Measurements from ENCODE around the gene HOOK2.
A peak's percentile ranks its signal among the peaks of the same experiment; 100 is the strongest.
"Not testable (repeated sequence)": the region's sequence is repeated elsewhere in the genome, so short reads cannot be mapped to it uniquely, and the experiment has no call there.

Gene HOOK2, protein sequence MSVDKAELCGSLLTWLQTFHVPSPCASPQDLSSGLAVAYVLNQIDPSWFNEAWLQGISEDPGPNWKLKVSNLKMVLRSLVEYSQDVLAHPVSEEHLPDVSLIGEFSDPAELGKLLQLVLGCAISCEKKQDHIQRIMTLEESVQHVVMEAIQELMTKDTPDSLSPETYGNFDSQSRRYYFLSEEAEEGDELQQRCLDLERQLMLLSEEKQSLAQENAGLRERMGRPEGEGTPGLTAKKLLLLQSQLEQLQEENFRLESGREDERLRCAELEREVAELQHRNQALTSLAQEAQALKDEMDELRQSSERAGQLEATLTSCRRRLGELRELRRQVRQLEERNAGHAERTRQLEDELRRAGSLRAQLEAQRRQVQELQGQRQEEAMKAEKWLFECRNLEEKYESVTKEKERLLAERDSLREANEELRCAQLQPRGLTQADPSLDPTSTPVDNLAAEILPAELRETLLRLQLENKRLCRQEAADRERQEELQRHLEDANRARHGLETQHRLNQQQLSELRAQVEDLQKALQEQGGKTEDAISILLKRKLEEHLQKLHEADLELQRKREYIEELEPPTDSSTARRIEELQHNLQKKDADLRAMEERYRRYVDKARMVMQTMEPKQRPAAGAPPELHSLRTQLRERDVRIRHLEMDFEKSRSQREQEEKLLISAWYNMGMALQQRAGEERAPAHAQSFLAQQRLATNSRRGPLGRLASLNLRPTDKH

DNA sequence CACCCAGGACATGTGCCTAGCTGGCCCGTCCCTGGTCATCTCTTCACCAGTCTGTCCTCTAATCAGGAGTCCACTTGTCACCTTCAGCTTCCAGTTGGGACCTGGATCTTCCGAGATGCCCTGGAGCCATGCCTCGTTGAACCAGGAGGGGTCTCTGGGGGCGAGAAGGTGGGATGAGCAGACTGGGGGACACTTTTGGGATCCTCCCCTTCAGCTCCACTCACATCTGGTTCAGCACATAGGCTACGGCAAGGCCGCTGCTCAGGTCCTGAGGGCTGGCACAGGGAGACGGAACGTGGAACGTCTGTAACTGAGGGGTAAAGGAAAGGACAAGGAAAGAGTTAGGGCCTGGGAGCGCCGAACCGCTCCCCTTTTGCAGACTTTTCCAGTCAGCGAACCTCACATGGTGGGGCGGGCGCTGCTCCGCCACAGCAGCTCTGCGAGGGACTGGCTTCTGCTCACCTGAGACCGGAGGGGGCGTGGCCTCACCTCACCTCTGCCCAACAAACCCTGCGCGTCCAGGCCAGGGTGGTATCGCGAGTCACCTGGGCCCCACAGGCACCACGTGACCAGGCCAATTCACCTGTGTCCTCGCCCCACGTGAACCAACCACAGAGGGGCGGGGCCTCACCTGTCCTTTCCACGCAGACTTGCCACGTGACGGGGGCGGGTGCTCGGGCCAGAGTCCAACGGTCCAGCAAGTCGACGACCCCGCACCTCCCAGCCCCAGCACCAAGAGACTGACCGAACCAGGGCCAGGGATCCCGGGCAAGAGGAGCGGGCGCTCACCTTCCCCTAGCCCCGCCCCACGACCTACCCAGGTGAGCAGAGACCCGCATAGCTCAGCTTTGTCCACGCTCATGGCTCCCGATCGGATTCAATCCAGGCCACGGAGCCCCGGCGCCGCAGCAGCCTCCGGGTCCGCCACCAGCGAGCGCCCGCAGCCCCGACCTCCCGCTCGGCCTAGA, at the start of gene HOOK2:
TSS of gene HOOK2 (minus strand) at position 965 of the 968 bp plus-strand sequence. CDS start at position 862, 103 bp downstream.
- no peak for DNase-seq (ENCODE audit: low spot score)

DNA sequence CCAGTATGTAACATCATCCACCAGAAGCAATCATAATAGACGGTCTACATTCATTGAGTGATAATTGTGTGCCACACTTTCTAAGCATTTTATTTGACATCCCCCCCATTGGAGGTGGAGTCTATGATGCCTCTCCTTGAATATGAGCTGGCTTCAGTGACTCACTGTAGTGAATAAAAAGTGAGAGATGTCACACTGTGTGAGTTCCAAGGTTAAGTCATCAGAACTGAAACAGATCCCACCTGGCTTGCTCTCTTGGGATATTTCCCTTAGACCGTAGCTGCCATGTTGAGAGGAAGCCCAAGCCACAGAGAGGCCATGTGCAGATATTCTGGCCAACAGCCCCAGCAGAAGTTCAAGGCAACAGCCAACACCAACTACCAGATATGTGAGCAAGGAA, 46.4 kb upstream of the HOOK2 start:
- no peak for DNase-seq (ENCODE audit: low spot score)

DNA sequence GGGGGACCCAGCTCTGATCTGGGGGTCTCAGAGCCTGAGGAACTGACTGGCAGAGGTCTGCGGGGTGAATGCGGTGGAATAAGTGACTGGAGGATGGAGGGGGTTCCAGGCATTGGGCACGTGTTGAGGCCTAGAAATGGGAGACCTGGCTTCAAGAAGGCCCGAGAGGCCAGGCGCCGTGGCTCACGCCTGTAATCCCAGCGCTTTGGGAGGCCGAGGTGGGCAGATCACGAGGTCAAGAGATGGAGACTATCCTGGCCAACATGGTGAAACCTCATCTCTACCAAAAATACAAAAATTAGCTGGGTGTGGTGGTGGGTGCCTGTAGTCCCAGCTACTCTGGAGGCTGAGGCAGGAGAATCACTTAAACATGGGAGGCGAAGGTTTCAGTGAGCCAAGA, 42.5 kb upstream of the HOOK2 start:
- DNase-seq (ENCODE audit: low spot score) = not testable (repeated sequence)

DNA sequence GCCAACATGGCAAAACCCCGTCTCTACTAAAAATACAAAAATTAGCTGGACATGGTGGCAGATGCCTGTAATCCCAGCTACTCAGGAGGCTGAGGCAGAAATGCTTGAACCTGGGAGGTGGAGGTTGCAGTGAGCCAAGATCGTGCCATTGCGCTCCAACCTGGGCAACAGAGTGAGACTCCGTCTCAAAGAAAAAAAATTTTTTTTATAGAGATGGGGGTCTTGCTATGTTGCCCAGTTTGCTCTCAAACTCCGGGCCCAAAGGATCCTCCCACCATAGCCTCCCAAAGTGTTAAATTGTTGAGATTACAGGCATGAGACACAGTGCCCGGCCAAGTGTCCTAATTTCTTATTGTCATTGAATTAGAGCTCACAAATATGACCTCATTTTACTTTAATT, 41.8 kb upstream of the HOOK2 start:
- DNase-seq (ENCODE audit: low spot score) = not testable (repeated sequence)

DNA sequence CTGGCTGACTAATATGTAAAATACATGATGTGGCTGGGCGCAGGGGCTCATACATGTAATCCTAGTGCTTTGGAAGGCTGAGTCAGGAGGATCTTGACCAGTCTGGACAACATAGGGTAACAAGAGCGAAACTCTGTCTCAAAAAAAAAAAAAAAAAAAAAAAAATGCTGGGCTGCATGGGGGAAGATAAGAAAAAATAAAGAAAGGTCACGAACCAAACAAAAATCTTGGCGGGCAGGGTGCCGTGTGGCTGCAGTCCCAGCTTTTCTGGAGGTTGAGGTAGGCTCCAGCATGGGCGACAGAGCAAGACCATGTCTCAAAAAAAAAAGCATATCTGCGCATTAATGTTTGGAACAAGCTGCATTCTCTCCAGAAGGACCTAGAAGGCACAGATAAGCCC, 39.7 kb upstream of the HOOK2 start:
- DNase-seq (ENCODE audit: low spot score) = no peak

DNA sequence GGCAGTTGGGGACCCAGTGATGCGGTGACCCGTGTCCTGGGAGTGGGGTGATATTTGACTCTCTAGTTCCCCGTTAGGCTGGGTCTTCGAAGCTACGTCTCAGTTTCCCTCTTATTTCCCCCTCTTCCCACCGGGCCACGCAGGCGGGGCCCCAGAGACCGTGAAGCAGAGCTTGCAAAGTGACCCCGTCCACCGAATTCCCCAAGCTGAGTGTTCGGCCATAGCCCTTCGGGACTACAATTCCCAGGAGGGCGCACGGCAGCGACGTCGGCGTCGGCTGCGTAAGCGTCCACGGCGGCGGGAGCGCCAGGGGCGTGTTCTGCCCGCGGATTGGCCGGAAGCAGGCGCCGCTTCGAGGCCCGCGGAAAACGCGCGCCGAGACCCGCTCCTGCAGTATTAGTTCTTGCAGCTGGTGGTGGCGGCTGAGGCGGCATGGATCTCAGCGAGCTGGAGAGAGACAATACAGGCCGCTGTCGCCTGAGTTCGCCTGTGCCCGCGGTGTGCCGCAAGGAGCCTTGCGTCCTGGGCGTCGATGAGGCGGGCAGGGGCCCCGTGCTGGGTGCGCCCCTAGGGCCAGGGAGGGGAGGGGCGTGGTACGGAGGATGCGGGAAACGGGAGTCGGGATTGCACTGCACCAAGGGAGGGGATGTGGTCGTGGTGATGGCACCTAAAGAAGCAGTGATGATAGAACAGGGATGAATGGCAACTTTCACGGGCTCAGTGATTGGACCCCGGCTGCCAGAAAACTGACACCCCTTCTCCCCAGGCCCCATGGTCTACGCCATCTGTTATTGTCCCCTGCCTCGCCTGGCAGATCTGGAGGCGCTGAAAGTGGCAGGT, 31.1 kb upstream of the HOOK2 start, which contains the start of gene RNASEH2A:
TSS of gene RNASEH2A (plus strand) at position 343 of the 840 bp plus-strand sequence. CDS start at position 433, 90 bp downstream.
- DNase-seq (ENCODE audit: low spot score) = peak; percentile 98

DNA sequence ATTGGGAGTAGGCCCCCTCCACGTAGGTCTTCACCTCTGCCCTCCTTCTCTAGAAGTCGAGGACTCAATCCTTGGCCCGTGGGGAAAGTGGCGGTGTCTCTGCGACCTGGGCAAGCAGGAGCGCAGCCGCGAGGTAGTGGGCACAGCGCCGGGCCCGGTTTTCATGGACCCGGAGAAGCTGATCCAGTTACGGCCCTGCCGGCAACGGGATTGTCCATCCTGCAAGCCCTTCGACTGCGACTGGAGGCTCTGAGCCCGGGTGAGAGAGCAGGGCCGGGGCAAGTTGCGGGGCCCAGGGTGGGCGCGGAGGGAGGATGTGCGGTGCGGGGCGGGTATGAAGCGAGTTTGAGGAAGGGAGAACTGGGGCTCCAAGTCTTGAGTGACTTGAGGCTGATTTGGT, 28.7 kb upstream of the HOOK2 start:
- DNase-seq (ENCODE audit: low spot score) = no peak

DNA sequence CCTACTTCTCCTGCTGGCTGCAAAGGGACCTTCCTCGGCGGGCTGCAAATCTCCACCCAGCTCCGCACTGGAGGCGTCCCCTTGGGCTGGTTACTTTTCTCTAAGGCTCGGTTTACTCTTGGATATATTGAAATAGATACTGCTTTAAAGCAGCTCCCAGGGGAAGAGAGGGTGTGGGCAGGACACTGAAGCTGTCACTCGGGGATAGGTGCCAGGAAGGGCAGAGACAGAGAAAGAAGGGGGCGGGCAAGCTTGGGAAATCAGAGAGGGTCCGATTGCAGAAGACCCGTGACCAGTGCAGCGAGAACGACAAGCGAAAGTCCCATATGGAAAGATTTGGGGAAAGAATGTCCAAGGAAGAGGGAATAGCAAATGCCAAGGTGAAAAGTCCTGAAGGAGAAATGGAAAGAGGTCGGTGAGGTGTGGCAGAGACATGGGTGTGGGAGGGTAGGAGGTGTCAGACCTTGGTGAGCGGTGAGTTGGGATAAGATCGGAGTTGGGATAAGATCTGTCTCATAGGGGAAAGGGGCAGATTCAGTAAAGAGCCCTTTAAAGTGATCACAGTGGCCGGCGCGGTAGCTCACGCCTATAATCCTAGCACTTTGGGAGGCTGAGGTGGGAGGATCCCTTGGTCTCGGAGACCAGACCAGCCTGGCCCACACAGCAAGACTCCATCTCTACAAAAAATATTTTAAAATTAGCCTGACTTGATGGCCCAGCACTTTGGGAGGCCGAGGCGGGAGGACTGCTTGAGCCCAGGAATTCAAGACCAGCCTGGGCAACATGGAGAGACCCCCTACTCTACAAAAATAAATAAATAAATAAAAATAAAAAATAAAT, 27.1 kb upstream of the HOOK2 start:
- DNase-seq (ENCODE audit: low spot score) = peak; percentile 65

DNA sequence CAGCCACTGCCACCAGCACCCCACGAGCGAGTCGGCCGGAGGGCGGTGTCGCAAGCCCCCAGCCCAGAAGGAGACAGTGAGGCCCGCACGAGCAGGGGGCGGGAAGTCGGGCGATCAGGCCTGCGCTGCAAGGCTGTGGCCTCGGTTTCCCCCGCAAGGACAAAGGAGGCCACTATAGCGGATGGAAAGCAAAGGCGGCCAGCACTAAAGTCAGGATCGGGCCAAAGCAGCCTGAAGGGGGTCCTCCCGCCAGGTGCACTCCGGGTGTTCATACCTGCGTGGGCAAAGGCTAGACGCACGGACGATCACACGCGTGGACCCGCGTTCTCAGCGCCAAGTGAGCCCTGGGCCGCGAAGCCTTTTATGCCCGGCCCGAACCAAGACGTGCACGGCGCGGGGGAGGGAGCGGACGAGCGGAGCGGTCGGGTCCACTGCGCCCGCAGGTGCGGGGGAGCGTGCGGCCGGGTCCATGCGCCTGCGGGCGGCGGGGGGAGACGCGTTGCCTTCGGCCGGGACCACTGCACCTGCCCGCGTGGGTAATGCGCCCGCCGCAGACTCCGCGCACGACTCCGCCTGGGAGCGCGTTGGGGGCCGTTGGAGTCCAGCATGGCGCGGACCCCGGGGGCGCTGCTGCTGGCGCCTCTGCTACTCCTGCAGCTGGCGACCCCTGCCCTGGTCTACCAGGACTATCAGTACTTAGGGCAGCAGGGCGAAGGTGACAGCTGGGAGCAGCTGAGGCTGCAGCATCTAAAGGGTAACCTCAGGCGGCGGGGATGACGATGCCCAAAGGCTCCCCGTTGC, 26.3 kb upstream of the HOOK2 start, which contains the start of the genes PRDX2 and THSD8:
TSS of gene PRDX2 (minus strand) at position 335 of the 801 bp plus-strand sequence. CDS start 539 bp downstream, outside the sequence.
TSS of gene THSD8 (plus strand) at position 604 of the 801 bp plus-strand sequence. CDS start at position 607, 3 bp downstream.
- peak; percentile 89 for DNase-seq (ENCODE audit: low spot score)

DNA sequence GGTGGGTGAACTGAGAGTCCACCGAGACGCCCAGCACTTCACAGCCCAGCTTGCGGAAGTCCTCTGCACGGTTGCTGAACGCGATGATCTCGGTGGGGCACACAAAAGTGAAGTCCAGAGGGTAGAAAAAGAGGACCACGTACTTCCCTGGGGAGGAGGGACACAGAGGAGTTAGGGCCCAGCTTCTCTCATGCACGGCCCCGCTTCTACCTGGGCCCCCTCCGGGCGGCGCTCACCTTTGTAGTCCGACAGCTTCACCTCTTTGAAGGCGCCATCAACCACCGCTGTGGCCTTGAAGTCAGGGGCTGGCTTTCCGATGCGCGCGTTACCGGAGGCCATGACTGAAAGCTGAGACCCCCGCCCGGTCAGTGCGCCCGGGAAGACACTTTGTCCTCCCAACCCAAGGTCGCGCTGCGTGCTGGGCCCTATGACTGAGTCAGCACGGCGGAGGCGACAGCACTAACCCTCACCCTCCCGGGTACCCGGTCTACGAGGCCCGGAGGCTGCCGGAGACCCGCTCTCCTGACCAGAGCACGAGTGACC, 25.6 kb upstream of the HOOK2 start:
- DNase-seq (ENCODE audit: low spot score) = peak; percentile 34

DNA sequence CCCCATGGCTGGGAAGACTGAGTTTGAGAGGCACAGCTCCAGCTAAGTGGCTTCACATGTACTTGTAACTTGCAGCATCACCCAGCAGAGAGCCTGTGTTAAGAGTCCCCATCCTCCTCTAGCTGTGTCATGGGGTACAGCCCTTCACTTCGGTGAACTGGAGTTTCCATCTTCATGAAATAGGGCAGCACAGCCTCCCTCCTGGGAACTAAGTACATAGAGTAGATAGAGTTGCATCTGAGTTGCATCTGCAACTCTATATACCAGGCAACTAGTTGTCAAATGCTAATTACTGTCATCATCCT, 25.1 kb upstream of the HOOK2 start:
- DNase-seq (ENCODE audit: low spot score) = no peak

DNA sequence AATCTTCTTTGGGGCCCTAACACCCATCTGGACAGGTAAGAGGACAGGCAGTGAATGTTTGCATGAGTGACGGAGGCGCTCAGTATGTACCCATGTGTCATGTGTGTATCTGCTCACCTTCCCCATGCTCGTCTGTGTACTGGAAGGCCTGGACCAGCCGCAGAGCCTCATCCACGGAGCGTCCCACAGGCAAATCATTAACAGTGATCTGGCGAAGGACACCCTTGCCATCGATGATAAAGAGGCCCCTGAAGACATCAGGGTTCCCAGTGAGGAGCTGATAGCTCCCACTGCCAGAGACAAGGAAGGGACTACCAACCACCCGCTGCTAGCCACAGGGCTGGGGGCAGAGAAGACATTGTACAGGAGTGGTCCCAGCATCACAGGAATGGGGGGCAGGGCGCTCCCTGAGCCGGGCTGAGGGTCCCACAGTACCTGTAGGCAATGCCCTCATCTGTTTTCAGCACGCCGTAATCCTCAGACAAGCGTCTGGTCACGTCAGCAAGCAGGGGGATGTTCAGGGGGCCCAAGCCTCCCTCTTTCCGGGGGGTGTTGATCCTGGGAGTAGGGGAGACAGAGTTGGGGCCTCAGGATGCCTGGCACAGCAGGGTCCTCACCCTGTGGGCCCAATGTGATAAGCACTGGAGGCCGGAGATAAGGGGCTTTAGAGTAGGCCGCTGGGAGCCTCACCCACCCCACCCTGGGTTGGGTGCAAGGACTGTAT, 24.6 kb upstream of the HOOK2 start:
- DNase-seq (ENCODE audit: low spot score) = no peak

DNA sequence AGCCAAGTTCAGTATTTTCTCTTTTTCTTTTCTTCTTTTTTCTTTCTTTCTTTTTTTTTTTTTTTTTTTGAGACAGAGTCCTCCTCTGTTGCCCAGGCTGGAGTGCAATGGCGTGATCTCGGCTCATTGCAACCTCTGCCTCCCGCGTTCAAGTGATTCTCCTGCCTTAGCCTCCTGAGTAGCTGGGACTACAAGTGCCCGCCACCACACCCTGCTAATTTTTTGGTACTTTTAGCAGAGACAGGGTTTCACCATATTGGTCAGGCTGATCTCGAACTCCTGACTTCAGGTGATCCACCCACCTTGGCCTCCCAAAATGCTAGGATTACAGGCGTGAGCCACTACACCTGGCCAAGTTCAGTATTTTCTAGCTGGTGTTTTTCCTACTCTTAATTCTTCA, 22.3 kb upstream of the HOOK2 start:
- DNase-seq (ENCODE audit: low spot score) = not testable (repeated sequence)

DNA sequence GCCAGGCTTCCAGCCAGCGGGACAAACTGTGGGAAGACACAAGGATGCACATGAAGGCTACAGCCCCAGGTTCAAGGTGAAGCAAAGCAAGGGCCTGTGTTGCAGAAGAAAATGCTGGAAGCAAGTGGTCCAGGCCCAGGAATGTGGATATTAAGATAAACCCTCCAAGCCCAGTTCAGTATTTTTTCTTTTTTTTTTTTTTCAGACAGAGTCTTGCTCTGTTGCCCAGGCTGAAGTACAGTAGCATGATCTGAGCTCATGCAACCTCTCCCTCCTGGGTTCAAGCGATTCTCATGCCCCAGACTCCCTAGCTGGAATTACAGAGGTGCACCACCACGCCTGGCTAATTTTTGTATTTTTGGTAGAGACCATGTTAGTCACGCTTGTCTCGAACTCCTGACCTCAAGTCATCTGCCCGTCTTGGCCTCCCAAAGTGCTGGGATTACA, 21.8 kb upstream of the HOOK2 start:
- no peak for DNase-seq (ENCODE audit: low spot score)

DNA sequence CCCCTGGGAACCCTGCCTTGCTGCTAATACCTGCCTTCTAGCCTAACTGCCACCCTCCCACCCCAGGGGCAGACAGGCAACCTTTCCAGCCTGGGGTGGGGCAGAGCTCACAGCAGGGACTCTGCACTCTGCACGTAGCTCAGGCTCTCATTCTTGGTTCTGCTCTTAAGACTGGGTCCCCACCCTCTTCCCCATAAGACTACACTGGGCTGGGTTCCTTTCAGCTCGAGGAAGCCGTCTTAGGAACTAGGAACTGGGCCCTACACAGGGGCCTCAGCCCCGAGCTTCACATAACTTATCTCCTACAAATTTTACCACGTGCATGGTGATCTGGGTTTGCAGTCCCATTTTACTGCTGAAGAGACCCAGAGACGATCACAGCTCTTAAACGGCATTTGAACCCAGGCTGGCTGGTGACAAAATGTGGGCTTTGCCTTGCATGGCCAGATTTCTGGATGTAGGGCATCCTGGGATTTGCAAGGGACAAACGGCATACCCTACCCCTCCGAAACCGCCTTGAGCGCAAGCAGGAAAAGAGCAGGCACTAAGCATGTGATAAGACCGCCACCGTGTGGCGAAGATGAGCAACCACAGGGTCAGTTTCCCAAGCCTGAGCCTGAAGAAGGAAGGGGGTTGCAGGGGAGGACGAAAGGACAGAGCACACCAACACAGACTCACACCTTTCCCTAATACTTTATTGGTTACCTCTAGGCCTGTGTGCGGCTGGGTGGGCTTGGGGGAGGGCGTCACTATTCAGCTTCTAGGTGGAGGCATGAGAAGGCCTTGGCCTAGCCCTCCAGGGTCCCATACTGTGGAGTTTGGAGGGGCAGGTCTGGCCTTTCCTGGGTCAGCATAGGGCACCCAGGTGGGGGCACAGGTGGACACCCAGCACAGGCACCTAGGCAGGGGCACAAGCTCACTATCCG, 21.1 kb upstream of the HOOK2 start:
- peak; percentile 71 for DNase-seq (ENCODE audit: low spot score)

DNA sequence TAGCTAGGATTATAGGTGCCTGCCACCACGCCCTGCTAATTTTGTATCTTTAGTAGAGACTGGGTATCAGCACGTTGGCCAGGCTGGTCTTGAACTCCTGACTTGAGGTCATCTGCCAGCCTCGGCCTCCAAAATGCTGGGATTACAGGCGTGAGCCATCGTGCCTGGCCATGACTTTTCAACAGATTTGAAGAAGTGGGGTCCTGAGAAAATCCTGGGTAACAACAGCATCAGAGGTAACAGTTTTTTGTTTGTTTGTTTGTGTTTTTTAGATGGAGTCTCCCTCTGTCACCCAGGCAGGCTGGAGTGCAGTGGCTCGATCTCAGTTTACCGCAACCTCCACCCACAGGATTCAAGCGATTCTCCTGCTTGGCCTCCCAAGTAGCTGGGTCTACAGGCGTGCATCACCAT, 19.6 kb upstream of the HOOK2 start:
- no peak for DNase-seq (ENCODE audit: low spot score)

All from AG08396 (cell line).